ENCODE measurements around the gene MASP2. TPM values are rescaled to one million over a fixed set of nuclear protein-coding genes. Genes with fewer than 3 reads are reported as not detected.
"Not testable (repeated sequence)": the region's sequence is repeated elsewhere in the genome, so short reads cannot be mapped to it uniquely, and the experiment has no call there.

MASP2 gene
- total RNA-seq, 1 experiment from 2014 or later = not detected

- DNase-seq (ENCODE audit: low read depth) = no peak
These were observed 7.5 kb downstream of the MASP2 start for GRCh38 chr1:11039351-11040104.

- DNase-seq (ENCODE audit: low read depth) = peak; percentile 72
These were observed 9.3 kb downstream of the MASP2 start for GRCh38 chr1:11037740-11038182.

- not testable (repeated sequence) for DNase-seq (ENCODE audit: low read depth)
These were observed 9.9 kb downstream of the MASP2 start for GRCh38 chr1:11037019-11037739.

GRCh38 chr1:11031624-11032262 lies 15.3 kb downstream of the MASP2 start:
- DNase-seq (ENCODE audit: low read depth) = no peak

GRCh38 chr1:11030865-11031264 lies 16.2 kb downstream of the MASP2 start:
- DNase-seq (ENCODE audit: low read depth) = no peak

GRCh38 chr1:11028018-11028417 lies 19.0 kb downstream of the MASP2 start:
- no peak for DNase-seq (ENCODE audit: low read depth)

GRCh38 chr1:11027316-11027715 lies 19.7 kb downstream of the MASP2 start:
- DNase-seq (ENCODE audit: low read depth) = no peak

- DNase-seq (ENCODE audit: low read depth) = no peak
These were observed 20.1 kb downstream of the MASP2 start for GRCh38 chr1:11026903-11027302.

GRCh38 chr1:11026052-11026451 lies 21.0 kb downstream of the MASP2 start:
- DNase-seq (ENCODE audit: low read depth) = no peak

GRCh38 chr1:11025618-11026017 lies 21.4 kb downstream of the MASP2 start:
- no peak for DNase-seq (ENCODE audit: low read depth)

GRCh38 chr1:11024874-11025203 lies 22.2 kb downstream of the MASP2 start:
- DNase-seq (ENCODE audit: low read depth) = no peak

- no peak for DNase-seq (ENCODE audit: low read depth)
These were observed 22.7 kb downstream of the MASP2 start for GRCh38 chr1:11024154-11024873.

GRCh38 chr1:11023201-11023600 lies 23.8 kb downstream of the MASP2 start:
- no peak for DNase-seq (ENCODE audit: low read depth)

GRCh38 chr1:11019971-11020370 lies 27.1 kb downstream of the MASP2 start:
- no peak for DNase-seq (ENCODE audit: low read depth)

- DNase-seq (ENCODE audit: low read depth) = not testable (repeated sequence)
These were observed 27.7 kb downstream of the MASP2 start for GRCh38 chr1:11019358-11019757.

GRCh38 chr1:11013160-11013531 lies 33.9 kb downstream of the MASP2 start:
- DNase-seq (ENCODE audit: low read depth) = no peak

GRCh38 chr1:11012260-11013159 lies 34.5 kb downstream of the MASP2 start, which contains the start of gene TARDBP:
TARDBP (plus strand) TSS chr1:11012654; CDS start chr1:11013728, 1,074 bp downstream.
- DNase-seq (ENCODE audit: low read depth) = peak; percentile 87

- DNase-seq (ENCODE audit: low read depth) = no peak
These were observed 46.5 kb downstream of the MASP2 start for GRCh38 chr1:11000526-11000925.

- DNase-seq (ENCODE audit: low read depth) = no peak
These were observed 50.9 kb downstream of the MASP2 start for GRCh38 chr1:10996100-10996499.

GRCh38 chr1:10992864-10993263 lies 54.2 kb downstream of the MASP2 start:
- DNase-seq (ENCODE audit: low read depth) = no peak

- not testable (repeated sequence) for DNase-seq (ENCODE audit: low read depth)
These were observed 55.0 kb downstream of the MASP2 start for GRCh38 chr1:10992004-10992403.

All from RPMI7951 (cell line).